ENCODE results near the gene GLP1R.
"Not testable (repeated sequence)": the region's sequence is repeated elsewhere in the genome, so short reads cannot be mapped to it uniquely, and the experiment has no call there.

GLP1R gene

DNA sequence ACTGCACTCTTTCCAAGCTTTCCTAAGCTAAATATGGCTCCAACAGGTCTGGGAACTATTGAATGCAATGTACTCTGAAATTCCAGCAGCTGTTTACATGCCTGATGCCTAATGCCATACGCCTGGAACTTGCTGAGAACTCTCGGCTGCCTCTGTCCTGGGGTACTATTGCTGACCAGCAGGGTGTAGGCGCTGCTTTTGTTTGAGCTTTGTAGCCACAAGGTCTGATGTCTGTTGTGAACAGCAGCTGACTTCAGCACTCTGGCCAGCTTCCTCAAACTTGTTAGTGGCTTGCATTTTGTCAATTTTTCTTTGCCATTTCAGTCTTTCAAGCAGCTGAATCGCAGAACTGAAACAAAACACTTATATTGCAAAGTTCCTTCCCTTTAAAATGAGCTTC lies 39.8 kb downstream of the GLP1R start:
- DNase-seq, result no peak

DNA sequence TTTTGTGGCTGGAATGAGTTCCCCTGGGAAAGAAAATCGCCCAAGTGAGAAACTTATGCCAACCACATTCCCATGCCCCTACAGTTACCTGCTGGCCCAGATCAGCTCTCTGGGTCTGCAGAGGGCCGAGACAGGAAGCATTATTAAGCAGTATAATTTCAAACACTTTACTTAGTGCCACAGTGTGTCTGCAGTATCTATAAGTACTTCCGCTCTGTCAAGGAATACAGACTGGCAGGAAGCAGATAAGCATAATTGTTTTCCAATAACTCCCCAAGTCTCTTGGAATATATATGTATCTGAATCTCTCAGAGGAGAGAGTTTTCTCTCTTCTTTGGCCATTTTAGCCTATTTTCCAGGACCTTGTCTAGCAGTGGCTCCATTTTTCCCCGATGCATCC lies 41.5 kb downstream of the GLP1R start:
- no peak for DNase-seq

DNA sequence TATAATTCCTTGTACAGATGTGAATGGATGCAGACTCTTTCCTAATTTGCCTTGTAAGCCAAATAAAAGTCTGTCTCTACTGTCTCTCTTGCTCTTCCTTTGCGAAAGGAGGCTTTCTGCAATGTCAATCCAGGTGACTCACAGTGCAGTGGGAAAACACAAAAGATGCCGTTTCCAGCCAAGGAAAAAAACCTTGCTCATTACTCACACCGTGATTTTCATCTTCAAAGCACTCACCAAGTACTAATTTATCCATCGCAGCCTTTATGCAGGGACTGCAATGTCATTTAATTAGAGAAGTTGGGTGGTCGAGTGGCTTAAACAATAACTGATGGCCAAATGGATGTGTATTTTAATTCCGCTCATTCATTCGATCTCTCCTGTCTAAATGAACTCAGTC lies 42.6 kb downstream of the GLP1R start:
- DNase-seq, result no peak

DNA sequence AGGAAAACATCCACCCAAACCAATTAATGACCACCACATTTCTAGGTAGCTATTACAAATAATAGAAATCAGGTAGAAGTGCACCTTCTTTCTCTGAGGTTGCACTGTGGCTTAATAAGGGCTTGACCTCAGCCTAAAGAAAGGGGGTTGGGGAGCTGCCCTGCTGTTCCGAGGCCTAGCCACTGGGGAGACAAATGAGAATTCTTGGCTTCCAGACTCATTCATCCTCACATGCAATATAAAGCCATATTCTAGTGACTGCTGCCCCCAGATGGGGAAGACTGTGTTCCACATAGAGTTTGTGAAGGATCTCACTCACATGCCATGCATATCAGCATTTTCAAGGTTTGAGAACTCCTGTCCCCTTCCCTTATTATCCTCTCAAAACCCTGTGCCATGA lies 43.5 kb downstream of the GLP1R start:
- DNase-seq, result peak in 1 of 2 experiments; percentile 42

- no peak for DNase-seq
Measured at GRCh38 chr6:39093149-39093708, 44.6 kb downstream of the GLP1R start.

DNA sequence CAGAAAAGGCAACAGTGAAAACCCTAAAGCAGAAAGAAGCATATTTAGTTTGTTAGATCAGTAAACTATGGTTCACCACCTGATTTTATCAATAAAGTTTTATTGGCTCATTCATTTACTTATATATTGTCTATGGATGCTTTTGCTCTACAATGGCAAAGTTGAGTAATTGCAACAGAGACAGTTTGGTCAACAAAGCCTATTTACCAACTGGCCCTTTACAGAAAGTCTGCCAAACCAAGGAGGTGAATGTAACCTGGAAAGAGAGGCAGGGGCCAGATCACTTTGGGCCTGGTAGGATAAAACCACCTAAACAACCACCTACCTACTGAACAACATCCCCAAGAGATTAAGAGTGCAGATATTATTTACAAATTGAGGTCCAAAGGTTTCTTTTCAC lies 47.0 kb downstream of the GLP1R start:
- no peak for DNase-seq

DNA sequence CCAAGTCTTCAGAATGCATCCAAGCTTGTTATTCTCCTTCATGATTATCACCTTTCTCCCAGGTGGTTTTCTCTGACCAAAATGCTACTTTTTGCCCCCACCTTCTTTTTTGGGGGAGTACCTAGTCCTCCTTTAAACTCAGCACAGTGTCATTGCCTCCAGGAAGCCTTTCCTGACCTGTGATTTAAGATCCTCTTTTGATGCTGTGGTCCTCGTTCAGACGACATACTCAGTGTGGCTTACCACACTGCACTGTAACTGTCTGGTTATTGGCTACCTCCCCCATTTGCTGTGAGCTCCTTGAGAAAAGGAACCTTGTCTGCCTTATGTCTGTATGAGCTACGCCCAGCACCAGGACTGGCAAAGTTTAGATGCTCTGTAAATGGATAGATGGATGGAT lies 51.8 kb downstream of the GLP1R start:
- DNase-seq, result no peak

DNA sequence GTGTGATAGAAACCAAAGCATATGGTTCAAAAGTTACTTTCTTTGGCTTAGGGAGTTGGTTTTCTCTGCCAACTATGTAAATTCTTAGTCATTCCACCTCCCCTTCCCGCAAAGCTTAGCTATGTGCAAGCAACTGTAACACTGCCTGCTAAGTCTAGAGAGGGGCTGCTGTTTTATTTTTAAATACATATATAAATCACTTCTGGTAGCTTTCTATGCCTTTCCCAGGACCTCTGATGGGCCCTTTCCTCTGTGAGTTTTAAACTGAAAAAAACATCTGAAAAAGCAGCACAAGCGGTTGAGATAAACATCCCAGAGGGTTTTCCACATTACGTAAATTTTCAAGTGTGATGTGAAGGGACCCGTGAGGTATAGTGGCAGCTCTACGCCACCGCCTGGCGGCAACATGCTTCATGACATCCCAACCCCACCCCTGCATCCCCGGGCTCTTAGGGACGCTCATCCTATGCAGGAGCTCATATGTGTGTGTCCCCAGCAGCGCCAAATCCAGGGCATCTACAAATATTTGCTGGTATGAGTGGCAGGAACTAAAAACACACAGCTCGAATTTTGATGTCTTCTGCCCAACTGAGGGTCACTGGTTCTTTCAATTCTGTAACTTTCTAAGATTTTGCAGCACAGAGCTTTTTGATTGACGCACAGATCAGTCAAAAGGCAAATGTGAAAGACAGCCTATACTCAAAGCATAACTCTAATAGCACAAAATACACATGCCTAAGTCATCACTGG lies 53.7 kb downstream of the GLP1R start:
- no peak for DNase-seq

GRCh38 chr6:39102821-39103136 lies 54.2 kb downstream of the GLP1R start:
- DNase-seq, result no peak

- DNase-seq, result no peak
Measured at GRCh38 chr6:39104528-39104927, 55.9 kb downstream of the GLP1R start.

DNA sequence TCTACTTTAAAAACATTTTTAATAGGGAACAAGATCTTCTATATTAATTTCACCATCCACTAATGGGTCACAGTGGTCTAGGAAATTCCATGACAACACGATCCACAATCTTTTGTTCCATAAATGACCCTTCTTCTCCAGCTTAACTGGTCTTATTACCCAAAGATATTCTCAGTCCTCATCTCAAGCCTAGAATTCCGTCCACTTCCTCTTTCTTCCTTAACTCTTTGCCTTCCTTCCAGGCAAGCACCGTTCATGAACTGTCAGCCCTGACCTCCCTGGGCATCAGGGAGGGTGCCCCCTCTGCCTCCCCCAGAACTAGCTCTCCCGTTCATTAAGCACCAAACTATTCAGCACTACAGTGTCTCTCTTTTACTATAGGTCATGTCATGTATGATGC lies 58.5 kb downstream of the GLP1R start:
- DNase-seq, result no peak

GRCh38 chr6:39107641-39108040 lies 59.1 kb downstream of the GLP1R start:
- no peak for DNase-seq

DNA sequence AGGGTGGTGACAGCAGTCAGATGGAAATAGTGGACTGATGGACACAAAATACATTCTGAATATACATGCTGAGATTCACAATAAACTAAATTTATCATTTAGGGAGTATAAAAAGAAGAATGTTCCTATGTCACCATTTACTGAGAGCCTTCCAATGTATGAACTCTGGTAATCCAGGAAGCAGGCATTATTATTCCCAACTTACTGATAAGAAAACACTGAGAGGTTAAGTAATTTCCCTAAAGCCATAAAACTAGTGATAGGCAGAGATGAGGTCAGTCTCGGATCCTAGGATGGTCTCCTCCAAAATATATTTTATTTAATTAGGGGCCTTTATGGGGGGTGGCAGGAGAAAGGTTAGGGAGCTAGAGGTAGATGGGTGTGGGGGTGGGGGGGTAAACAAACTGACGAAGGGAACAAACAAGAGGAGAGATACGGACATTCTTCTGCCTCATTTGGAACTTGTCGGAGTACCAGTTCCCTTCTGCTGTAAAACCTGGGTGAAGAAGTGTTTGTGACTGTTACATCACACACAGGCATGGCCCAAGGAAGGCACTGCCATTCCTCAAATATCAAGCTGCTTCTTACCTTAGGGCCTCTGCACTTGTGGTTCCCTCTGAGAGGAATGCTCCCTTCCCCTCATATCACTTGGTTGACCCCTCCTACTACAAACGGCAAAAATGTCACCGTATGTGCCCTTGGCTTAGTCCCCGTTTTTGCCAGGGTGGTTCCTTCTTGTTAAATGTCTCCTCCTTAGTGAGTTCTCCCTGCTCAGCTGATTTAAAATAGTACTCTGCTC lies 59.7 kb downstream of the GLP1R start:
- DNase-seq, result no peak

DNA sequence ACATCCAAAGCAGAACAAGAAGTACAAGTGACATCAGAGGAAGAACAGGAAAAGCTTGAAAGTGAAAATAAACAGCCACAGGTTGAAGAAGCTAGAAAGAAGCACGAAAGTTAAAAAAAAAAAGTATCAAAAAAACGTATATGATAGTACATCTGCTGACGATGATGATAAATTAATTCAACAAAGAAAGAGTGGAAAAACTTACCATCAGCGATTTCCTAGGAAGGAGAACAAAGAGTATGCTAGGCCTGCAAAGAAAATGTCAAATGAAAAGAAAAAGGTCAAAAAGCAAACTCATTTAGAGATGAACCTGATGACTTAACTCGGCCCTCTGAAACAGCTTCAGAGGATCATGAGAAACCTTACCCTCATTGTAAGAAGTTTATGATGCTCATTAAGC lies 62.7 kb downstream of the GLP1R start:
- DNase-seq, result no peak

- DNase-seq, result no peak
Measured at GRCh38 chr6:39113788-39114187, 65.2 kb downstream of the GLP1R start.

- DNase-seq, result peak in 1 of 2 experiments; percentile 42
Measured at GRCh38 chr6:39114388-39114703, 65.8 kb downstream of the GLP1R start.

DNA sequence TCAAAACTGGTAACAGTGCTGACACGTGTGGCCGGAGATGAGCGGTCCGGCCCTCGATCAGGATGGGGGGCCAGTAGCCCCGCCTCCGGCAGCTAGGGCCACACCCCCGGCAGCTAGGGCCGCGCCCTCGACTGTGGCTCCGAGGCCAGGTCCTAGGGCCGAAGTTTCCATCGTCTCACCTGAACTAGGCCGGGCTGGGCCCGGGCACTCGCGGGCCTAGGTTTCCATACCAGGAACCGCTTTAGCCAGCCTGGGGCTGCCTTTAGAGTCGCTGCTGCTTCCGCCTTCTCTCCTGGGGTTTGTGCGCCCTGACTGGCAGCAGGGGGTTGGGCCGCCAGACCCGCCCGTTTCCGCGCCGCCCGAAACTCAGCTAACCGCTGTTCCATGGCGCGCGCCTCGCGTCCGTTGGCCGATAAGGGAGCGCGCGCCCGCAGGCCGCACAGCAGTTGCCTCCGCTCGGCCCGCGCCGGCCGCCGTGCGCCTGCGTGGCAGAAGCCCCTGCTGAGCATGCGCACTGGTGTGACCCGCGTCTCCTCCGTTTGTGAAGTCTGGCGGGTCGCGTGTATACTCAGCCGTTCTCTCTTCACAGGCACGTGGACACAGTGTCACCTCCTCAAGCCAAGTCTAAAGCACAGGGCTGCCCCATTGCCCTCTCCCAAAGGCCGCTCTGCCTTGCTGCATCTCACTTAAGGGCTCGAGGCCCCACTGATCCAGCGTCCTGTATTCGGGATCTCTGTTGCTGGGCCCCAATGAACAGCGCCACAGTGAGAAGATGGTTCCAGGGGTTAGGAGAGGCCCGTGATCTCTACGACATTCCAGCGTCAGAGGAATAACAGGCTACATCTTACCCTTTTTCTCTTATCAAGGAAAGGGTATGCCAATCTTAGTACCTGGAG lies 66.4 kb downstream of the GLP1R start, which contains the start of gene SAYSD1:
TSS of gene SAYSD1 (minus strand) at position 483 of the 896 bp plus-strand sequence. CDS start at position 386, 97 bp downstream.
- peak; percentile 83 to 94 for DNase-seq

GRCh38 chr6:39118921-39119320 lies 70.3 kb downstream of the GLP1R start:
- DNase-seq, result no peak

DNA sequence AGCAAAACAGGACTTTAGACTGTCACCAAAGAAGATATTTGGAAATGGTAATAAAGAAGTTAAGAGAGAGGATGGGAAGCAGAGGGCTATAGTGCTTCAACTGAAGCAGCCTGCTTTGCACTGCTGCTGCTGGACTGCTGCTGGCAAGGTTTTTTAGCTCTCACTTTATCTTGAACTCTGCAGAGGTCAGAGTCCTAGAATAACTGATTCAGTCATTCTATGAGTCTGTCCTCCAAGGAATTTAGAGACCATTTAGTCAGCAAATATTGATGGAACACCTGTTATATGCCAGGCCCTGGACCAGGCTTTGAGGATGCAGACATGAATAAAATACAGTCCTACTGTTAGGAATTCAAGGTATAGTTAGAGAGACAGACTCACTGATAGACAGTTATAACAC lies 75.5 kb downstream of the GLP1R start:
- no peak for DNase-seq

- DNase-seq, result no peak
Measured at GRCh38 chr6:39128106-39128505, 79.5 kb downstream of the GLP1R start.

DNA sequence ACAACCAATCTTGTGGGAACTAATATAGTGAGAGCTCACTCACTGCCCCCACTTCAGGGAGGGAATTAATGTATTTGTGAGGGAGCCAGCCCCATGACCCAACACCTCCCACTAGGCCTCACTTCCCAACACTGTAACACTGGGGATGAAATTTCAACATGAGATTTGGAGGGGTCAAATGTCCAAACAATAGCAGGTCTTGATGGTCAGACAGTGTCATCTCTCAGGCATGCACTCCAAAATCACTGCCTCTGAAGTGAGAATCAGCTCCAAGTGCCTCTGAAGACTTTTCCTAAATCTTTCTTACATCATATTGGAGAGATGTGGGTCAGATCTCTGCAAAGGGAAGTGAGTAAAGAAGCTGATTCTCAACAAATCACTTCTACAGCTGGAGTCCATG lies 80.3 kb downstream of the GLP1R start:
- DNase-seq, result no peak

GRCh38 chr6:39130691-39131090 lies 82.1 kb downstream of the GLP1R start:
- DNase-seq, result peak in 1 of 2 experiments; percentile 3

GRCh38 chr6:39134761-39135160 lies 86.2 kb downstream of the GLP1R start:
- not testable (repeated sequence) for DNase-seq

Data from NCI-H524 (cell line).